ENCODE data around the gene CCL28.

CCL28 gene

DNA sequence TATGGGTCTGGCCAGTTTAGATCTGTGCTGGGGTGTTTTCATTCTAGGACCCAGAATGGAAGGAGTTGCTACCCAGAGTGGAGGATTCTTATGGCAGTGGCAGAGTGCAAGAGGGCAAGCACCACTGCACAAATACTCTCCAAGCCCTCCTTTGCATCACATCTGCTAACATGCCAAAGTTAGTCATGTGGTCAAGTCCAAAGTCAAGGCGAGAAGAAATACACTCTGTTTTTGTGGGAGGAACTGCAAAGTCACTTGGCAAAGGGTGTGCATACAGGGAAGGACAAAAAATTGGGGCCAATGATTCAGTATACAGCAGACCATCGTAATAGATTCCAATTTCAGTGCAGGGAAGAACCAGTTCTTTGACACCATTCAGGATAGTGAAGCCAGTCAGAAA is 55.1 kb downstream of the CCL28 start:
- no peak for DNase-seq (ENCODE audit: low spot score)

GRCh38 chr5:43354774-43355173 is 57.4 kb downstream of the CCL28 start:
- no peak for DNase-seq (ENCODE audit: low spot score)

DNA sequence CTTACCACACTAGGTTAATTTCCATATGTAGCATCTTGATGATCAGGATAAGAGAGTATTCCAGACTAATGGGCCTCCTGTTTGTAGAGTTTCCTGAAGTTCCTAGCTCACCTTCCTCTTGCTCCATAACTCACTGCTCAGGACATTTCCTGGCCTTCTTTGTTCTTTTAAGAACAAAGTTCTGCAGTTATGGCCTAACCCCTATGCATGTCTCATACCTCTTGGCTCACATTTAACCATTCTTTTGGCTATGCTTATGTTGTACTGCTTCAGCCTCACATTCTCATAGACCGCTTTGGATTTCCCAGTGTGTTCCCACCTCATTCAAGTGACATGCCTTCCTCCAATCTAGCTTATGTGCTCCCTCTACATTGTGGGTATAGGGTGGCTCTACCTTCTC is 58.5 kb downstream of the CCL28 start:
- DNase-seq (ENCODE audit: low spot score) = no peak

GRCh38 chr5:43352915-43353314 is 59.3 kb downstream of the CCL28 start:
- DNase-seq (ENCODE audit: low spot score) = no peak

- DNase-seq (ENCODE audit: low spot score) = no peak
These were observed 60.1 kb downstream of the CCL28 start for GRCh38 chr5:43352131-43352530.

DNA sequence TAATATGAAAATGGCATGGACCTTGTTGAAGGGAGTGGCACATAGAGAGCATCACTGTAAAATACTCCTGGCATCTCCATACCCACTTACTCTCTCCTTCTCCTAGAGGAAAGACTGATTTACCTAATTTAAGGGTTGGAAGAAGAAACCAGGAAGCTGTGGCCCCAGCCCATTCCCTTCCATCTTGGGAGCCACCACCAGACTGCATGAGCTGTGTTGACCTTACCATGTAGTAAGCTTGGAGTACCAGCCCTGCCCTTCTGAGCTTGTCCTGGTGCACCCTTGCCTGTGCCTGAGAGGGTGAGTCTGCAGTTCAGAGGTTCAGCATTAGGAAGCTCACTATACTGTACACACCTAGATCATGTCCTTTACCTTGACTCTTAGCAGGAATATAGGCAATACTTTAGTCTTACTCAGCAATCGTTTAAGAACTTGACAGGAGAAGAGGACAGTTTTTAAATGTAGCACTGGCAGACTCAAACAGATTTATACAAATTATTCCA is 63.3 kb downstream of the CCL28 start:
- no peak for DNase-seq (ENCODE audit: low spot score)

GRCh38 chr5:43348207-43348606 is 64.0 kb downstream of the CCL28 start:
- DNase-seq (ENCODE audit: low spot score) = peak; percentile 33

GRCh38 chr5:43338862-43339261 is 73.3 kb downstream of the CCL28 start:
- no peak for DNase-seq (ENCODE audit: low spot score)

GRCh38 chr5:43336159-43336558 is 76.0 kb downstream of the CCL28 start:
- DNase-seq (ENCODE audit: low spot score) = no peak

DNA sequence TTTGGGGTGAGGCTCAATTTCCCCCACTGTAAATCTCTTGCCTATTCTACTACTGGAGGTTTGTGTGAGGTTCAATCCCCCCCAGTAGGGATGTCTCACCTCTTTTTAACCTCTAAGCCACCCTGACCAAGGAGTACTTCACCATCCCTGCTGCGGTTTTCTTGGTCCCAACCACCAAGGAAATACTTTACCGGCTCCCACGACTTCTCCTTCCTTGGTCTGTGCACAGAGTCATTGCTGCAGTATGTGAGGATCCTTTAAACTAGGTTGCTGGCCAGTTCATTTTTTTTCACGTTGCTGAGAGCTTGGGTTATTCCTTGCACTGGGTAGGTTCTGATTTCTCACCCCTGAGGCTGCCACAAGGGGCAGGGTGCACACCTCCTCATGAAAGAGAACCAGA is 76.5 kb downstream of the CCL28 start:
- no peak for DNase-seq (ENCODE audit: low spot score)

GRCh38 chr5:43332401-43332800 is 79.8 kb downstream of the CCL28 start:
- no peak for DNase-seq (ENCODE audit: low spot score)

All from HuH-7.5 (cell line).